Activated naive CD8-positive, alpha-beta T cell (primary cell): ENCODE data around the gene FAM118B.

ENCODE experiments used
- H3K27ac Mint-ChIP-seq: one replicate; pipeline ENCODE4 v1.8.0; 2021; ENCODE audit warnings: mixed read lengths
- H3K27me3 Mint-ChIP-seq: one replicate; pipeline ENCODE4 v1.8.0; 2021; ENCODE audit warnings: mixed read lengths
- H3K36me3 Mint-ChIP-seq: one replicate; pipeline ENCODE4 v1.8.0; 2021; ENCODE audit warnings: mixed read lengths
- H3K4me1 Mint-ChIP-seq: one replicate; pipeline ENCODE4 v1.8.0; 2021; ENCODE audit warnings: low read depth, mixed read lengths
- H3K4me3 Mint-ChIP-seq: one replicate; pipeline ENCODE4 v1.8.0; 2021; ENCODE audit warnings: mild to moderate bottlenecking, mixed read lengths
- H3K9me3 Mint-ChIP-seq: one replicate; pipeline ENCODE4 v1.8.0; 2021; ENCODE audit warnings: low read depth, mixed read lengths

The FAM118B gene

GRCh38 chr11:126194121-126194543, 17.4 kb upstream of the FAM118B start:
- Mint-ChIP-seq H3K27ac (no peak overlapping the region), H3K36me3 (peaks cover 26% of the 10 kb centered on the region), H3K4me1 (no peaks in the 10 kb centered on the region), H3K27me3 (no peaks in the 10 kb centered on the region), H3K9me3 (no peaks in the 10 kb centered on the region), H3K4me3 (no peak overlapping the region)

- H3K4me3 Mint-ChIP-seq, result no peak overlapping the region
- peaks cover 29% of the 10 kb centered on the region for H3K36me3 Mint-ChIP-seq
- H3K27me3 Mint-ChIP-seq, result no peaks in the 10 kb centered on the region
- no peaks in the 10 kb centered on the region for H3K9me3 Mint-ChIP-seq
- H3K4me1 Mint-ChIP-seq, result no peaks in the 10 kb centered on the region
- no peak overlapping the region for H3K27ac Mint-ChIP-seq
These were observed 16.5 kb upstream of the FAM118B start for GRCh38 chr11:126195119-126195518.

GRCh38 chr11:126197277-126197939, 14.2 kb upstream of the FAM118B start:
- Mint-ChIP-seq H3K27me3 (no peaks in the 10 kb centered on the region), H3K36me3 (peaks cover 33% of the 10 kb centered on the region), H3K9me3 (no peaks in the 10 kb centered on the region), H3K27ac (no peak overlapping the region), H3K4me3 (no peak overlapping the region), H3K4me1 (no peaks in the 10 kb centered on the region)

- Mint-ChIP-seq H3K27me3 (no peaks in the 10 kb centered on the region), H3K4me1 (no peaks in the 10 kb centered on the region), H3K36me3 (peaks cover 36% of the 10 kb centered on the region), H3K4me3 (no peak overlapping the region), H3K9me3 (no peaks in the 10 kb centered on the region), H3K27ac (no peak overlapping the region)
These were observed 12.9 kb upstream of the FAM118B start for GRCh38 chr11:126198648-126199047.

GRCh38 chr11:126202646-126203359, 8.8 kb upstream of the FAM118B start:
- Mint-ChIP-seq H3K4me3 (no peak overlapping the region), H3K36me3 (peaks cover 21% of the 10 kb centered on the region), H3K9me3 (no peaks in the 10 kb centered on the region), H3K27ac (no peak overlapping the region), H3K27me3 (no peaks in the 10 kb centered on the region), H3K4me1 (no peaks in the 10 kb centered on the region)

- Mint-ChIP-seq H3K9me3 (no peaks in the 10 kb centered on the region), H3K27ac (no peak overlapping the region), H3K4me3 (no peak overlapping the region), H3K36me3 (peaks cover 19% of the 10 kb centered on the region), H3K4me1 (peaks cover 7% of the 10 kb centered on the region), H3K27me3 (no peaks in the 10 kb centered on the region)
These were observed 6.2 kb upstream of the FAM118B start for GRCh38 chr11:126205359-126205758.

GRCh38 chr11:126207896-126208295, 3.7 kb upstream of the FAM118B start:
- Mint-ChIP-seq H3K27me3 (no peaks in the 10 kb centered on the region), H3K4me1 (peaks cover 28% of the 10 kb centered on the region), H3K4me3 (no peak overlapping the region), H3K9me3 (no peaks in the 10 kb centered on the region), H3K36me3 (peaks cover 11% of the 10 kb centered on the region), H3K27ac (no peak overlapping the region)

GRCh38 chr11:126210871-126211235, 729 bp upstream of the FAM118B start:
- peak overlapping the region; percentile 99 for H3K4me3 Mint-ChIP-seq
- peak overlapping the region; percentile 98 for H3K27ac Mint-ChIP-seq
- H3K27me3 Mint-ChIP-seq, result no peaks in the 10 kb centered on the region
- no peaks in the 10 kb centered on the region for H3K9me3 Mint-ChIP-seq
- peaks cover 39% of the 10 kb centered on the region for H3K4me1 Mint-ChIP-seq
- H3K36me3 Mint-ChIP-seq, result peaks cover 11% of the 10 kb centered on the region

GRCh38 chr11:126212089-126212660, 593 bp downstream of the FAM118B start:
- H3K36me3 Mint-ChIP-seq, result peaks cover 8% of the 10 kb centered on the region
- peak overlapping the region; percentile 98 for H3K27ac Mint-ChIP-seq
- peaks cover 47% of the 10 kb centered on the region for H3K4me1 Mint-ChIP-seq
- H3K27me3 Mint-ChIP-seq, result no peaks in the 10 kb centered on the region
- peak overlapping the region; percentile 99 for H3K4me3 Mint-ChIP-seq
- no peaks in the 10 kb centered on the region for H3K9me3 Mint-ChIP-seq

GRCh38 chr11:126214441-126214840, 2.9 kb downstream of the FAM118B start:
- peaks cover 60% of the 10 kb centered on the region for H3K4me1 Mint-ChIP-seq
- no peaks in the 10 kb centered on the region for H3K9me3 Mint-ChIP-seq
- no peak overlapping the region for H3K27ac Mint-ChIP-seq
- peaks cover 6% of the 10 kb centered on the region for H3K36me3 Mint-ChIP-seq
- no peak overlapping the region for H3K4me3 Mint-ChIP-seq
- no peaks in the 10 kb centered on the region for H3K27me3 Mint-ChIP-seq

- H3K27ac Mint-ChIP-seq, result no peak overlapping the region
- H3K36me3 Mint-ChIP-seq, result peaks cover 6% of the 10 kb centered on the region
These were observed 3.3 kb downstream of the FAM118B start for GRCh38 chr11:126214841-126215240.

GRCh38 chr11:126216526-126217305, 5.1 kb downstream of the FAM118B start:
- H3K27me3 Mint-ChIP-seq, result no peaks in the 10 kb centered on the region
- H3K4me1 Mint-ChIP-seq, result peaks cover 42% of the 10 kb centered on the region
- H3K4me3 Mint-ChIP-seq, result no peak overlapping the region
- no peaks in the 10 kb centered on the region for H3K9me3 Mint-ChIP-seq
- H3K36me3 Mint-ChIP-seq, result no peaks in the 10 kb centered on the region
- no peak overlapping the region for H3K27ac Mint-ChIP-seq

More at GRCh38 chr11:126214841-126215240, 3.3 kb downstream of the FAM118B start:
- H3K4me1 Mint-ChIP-seq, result peaks cover 58% of the 10 kb centered on the region
- H3K9me3 Mint-ChIP-seq, result no peaks in the 10 kb centered on the region
- H3K4me3 Mint-ChIP-seq, result no peak overlapping the region
- no peaks in the 10 kb centered on the region for H3K27me3 Mint-ChIP-seq

GRCh38 chr11:126217491-126217890, 5.9 kb downstream of the FAM118B start:
- H3K4me1 Mint-ChIP-seq, result peaks cover 36% of the 10 kb centered on the region
- no peaks in the 10 kb centered on the region for H3K27me3 Mint-ChIP-seq
- H3K4me3 Mint-ChIP-seq, result no peak overlapping the region
- H3K9me3 Mint-ChIP-seq, result no peaks in the 10 kb centered on the region
- no peaks in the 10 kb centered on the region for H3K36me3 Mint-ChIP-seq
- no peak overlapping the region for H3K27ac Mint-ChIP-seq

GRCh38 chr11:126219547-126219946, 8.0 kb downstream of the FAM118B start:
- H3K27ac Mint-ChIP-seq, result no peak overlapping the region
- peaks cover 25% of the 10 kb centered on the region for H3K4me1 Mint-ChIP-seq
- H3K27me3 Mint-ChIP-seq, result no peaks in the 10 kb centered on the region
- no peaks in the 10 kb centered on the region for H3K36me3 Mint-ChIP-seq
- H3K9me3 Mint-ChIP-seq, result no peaks in the 10 kb centered on the region
- H3K4me3 Mint-ChIP-seq, result no peak overlapping the region
